Panc1 (cell line): ENCODE data around the gene SH2B2.
"Not testable (repeated sequence)": the region's sequence is repeated elsewhere in the genome, so short reads cannot be mapped to it uniquely, and the experiment has no call there.

Source experiments
- CTCF ChIP-seq: fragments of 450-650 bp; IDR thresholded peaks from 2 replicates; pipeline ENCODE4 v1.5.1; 2017; ENCODE audit warnings: mild to moderate bottlenecking
- POLR2AphosphoS5 ChIP-seq: IDR thresholded peaks from 2 replicates; pipeline ENCODE4 v1.6.1; 2012; ENCODE audit warnings: mild to moderate bottlenecking, low read depth, low read length, moderate library complexity

- TF ChIP-seq CTCF, result not testable (repeated sequence)
- TF ChIP-seq POLR2AphosphoS5, result peak; percentile 89
Observed at GRCh38 chr7:102363549-102364393, 77.1 kb downstream of the SH2B2 start.
